Loucy (cell line): ENCODE results near the gene NCKAP5.

Experiments
- CTCF ChIP-seq: fragments of 200-600 bp; sonication (generic); conservative IDR thresholded peaks from 2 replicates; pipeline ENCODE4 v1.5.1; 2014; ENCODE audit warnings: mild to moderate bottlenecking, antibody characterized with exemption, low read length
- EZH2phosphoT487 ChIP-seq: fragments of 200-600 bp; IDR thresholded peaks from 2 replicates; pipeline ENCODE4 v1.6.1; 2018; ENCODE audit warnings: antibody characterized with exemption, mild to moderate bottlenecking, moderate library complexity, borderline replicate concordance

DNA sequence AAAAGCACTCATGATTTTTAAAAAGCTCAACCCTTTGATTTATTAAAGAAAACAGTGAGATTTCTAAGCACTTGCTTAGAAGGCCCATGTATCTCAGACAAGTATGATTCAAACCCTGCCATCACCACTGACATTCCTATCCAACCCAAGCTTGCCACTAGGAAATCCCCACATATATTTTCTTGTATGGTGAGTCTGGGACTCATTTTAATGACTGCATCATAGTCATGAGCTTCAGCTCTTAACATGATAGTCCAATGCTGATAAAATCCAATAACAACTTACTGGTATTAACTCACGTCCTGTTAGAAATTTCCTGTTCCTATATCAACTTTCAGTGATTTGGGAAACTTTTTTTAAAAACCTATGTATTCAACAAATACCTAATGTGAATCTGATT lies 39.4 kb upstream of the NCKAP5 start:
- TF ChIP-seq CTCF (no peak), EZH2phosphoT487 (no peak)
